Cardiac muscle cell (in vitro differentiated cells and primary cell): ENCODE results near the gene XIRP2. TPM values are rescaled to one million over a fixed set of nuclear protein-coding genes. Genes with fewer than 3 reads are reported as not detected.
"Not testable (repeated sequence)": the region's sequence is repeated elsewhere in the genome, so short reads cannot be mapped to it uniquely, and the experiment has no call there.

ENCODE experiments used
- DNase-seq, 2 donors: peaks; one replicate each; pipeline versions ENCODE4 v3.0.0 to v3.0.0-alpha.2; 2010 to 2017; ENCODE audit warnings: low read depth in 1 of 2, low spot score in 1 of 2
- H3K27ac ChIP-seq: fragments of 200-600 bp; sonication (generic); 2 replicates; pipeline ENCODE4 v1.5.1; 2016
- H3K27me3 ChIP-seq: fragments of 200-600 bp; sonication (generic); 2 replicates; pipeline ENCODE4 v1.6.0; 2016; ENCODE audit warnings: control low read depth
- H3K36me3 ChIP-seq: fragments of 200-600 bp; sonication (generic); 2 replicates; pipeline ENCODE4 v1.5.1; 2016; ENCODE audit warnings: control low read depth
- H3K4me1 ChIP-seq: fragments of 200-600 bp; sonication (generic); 2 replicates; pipeline ENCODE4 v1.8.1; 2017; ENCODE audit warnings: low read depth, mild to moderate bottlenecking, mixed run types
- H3K4me3 ChIP-seq: fragments of 200-600 bp; sonication (generic); 2 replicates; pipeline ENCODE4 v1.5.1; 2016; ENCODE audit warnings: mild to moderate bottlenecking
- H3K9me3 ChIP-seq: fragments of 200-600 bp; sonication (generic); 2 replicates; pipeline ENCODE4 v1.5.1; 2017; ENCODE audit warnings: low read depth, mild to moderate bottlenecking, control low read depth
- polyA plus RNA-seq: library from polyadenylated mRNA; unstranded; fragments of >200 nt; fragmentation: Nextera tagmentation; extraction: Ambion mirVana; gene quantifications from 2 replicates; pipeline ENCODE4 v1.2.1, GENCODE V29; 2016
- total RNA-seq: library from RNA; depleted of rRNA; stranded (reverse); fragments of >200 nt; gene quantifications from 2 replicates; pipeline ENCODE4 v1.2.3, GENCODE V29; 2016
- TF ChIP-seq, protein P1 (sequence below): IDR thresholded peaks from 2 replicates; pipeline ENCODE4 v1.5.1; 2012; ENCODE audit warnings: low read depth, mild to moderate bottlenecking, low read length

The XIRP2 gene
- total and polyA plus RNA-seq, 2 experiments from 2014 or later = 0.51 to 0.59 TPM

DNA sequence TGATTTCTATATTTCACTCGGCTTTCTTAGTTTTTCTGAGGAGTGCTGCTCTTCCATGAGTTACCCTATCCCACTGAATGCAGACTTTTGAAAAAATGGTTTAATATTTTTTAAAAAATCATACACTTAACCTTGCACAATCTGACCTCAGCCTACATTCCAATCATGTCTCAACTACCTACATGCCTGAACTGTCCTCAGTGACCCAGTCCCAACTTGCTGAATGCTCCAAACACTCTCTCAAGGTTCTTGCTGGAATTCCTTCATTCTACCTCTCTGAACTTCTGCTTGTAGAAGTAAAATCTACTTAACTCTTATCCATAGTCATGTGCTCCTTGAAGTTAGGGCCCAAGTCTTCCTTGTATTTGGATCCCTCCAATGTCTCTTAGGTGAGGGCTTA is 181.6 kb downstream of the XIRP2 start:
- Histone ChIP-seq H3K27me3 (no peaks in the 10 kb centered on the region), H3K4me1 (no peaks in the 10 kb centered on the region), H3K9me3 (no peaks in the 10 kb centered on the region), H3K4me3 (no peak overlapping the region), H3K27ac (no peak overlapping the region), H3K36me3 (no peaks in the 10 kb centered on the region)
- no peak for DNase-seq
- TF ChIP-seq, protein P1, sequence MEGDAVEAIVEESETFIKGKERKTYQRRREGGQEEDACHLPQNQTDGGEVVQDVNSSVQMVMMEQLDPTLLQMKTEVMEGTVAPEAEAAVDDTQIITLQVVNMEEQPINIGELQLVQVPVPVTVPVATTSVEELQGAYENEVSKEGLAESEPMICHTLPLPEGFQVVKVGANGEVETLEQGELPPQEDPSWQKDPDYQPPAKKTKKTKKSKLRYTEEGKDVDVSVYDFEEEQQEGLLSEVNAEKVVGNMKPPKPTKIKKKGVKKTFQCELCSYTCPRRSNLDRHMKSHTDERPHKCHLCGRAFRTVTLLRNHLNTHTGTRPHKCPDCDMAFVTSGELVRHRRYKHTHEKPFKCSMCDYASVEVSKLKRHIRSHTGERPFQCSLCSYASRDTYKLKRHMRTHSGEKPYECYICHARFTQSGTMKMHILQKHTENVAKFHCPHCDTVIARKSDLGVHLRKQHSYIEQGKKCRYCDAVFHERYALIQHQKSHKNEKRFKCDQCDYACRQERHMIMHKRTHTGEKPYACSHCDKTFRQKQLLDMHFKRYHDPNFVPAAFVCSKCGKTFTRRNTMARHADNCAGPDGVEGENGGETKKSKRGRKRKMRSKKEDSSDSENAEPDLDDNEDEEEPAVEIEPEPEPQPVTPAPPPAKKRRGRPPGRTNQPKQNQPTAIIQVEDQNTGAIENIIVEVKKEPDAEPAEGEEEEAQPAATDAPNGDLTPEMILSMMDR = no peak

GRCh38 chr2:167075708-167076107 is 187.4 kb downstream of the XIRP2 start:
- not testable (repeated sequence) for H3K27me3 ChIP-seq, H3K27ac ChIP-seq, H3K4me1 ChIP-seq, DNase-seq, H3K36me3 ChIP-seq, H3K9me3 ChIP-seq, H3K4me3 ChIP-seq

DNA sequence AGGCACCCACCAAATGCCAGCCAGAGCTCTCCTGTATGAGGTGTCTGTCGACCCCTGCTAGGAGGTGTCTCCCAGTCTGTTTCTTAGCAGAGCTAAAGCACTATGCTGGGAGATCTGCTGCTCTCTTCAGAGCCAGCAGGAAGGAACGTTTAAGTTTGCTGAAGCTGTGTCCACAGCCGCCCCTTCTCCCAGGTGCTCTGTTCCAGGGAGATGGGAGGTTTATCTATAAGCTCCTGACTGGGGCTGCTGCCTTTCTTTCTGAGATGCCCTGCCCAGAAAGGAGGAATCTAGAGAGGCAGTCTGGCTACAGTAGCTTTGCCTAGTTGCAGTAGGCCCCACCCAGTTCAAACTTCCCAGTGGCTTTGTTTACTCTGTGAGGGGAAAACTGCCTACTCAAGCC is 210.7 kb downstream of the XIRP2 start:
- not testable (repeated sequence) for H3K36me3 ChIP-seq, H3K4me3 ChIP-seq, H3K27me3 ChIP-seq, H3K9me3 ChIP-seq, H3K27ac ChIP-seq, H3K4me1 ChIP-seq, DNase-seq

- Histone ChIP-seq H3K27ac (no peak overlapping the region), H3K9me3 (no peaks in the 10 kb centered on the region), H3K4me1 (no peaks in the 10 kb centered on the region), H3K27me3 (no peaks in the 10 kb centered on the region), H3K4me3 (no peak overlapping the region), H3K36me3 (no peaks in the 10 kb centered on the region)
- TF ChIP-seq, protein P1 = no peak
- DNase-seq = no peak
Measured at GRCh38 chr2:167100506-167100905, 212.2 kb downstream of the XIRP2 start.

GRCh38 chr2:167103028-167103756 is 214.9 kb downstream of the XIRP2 start:
- peak in 1 of 2 donors; percentile 2 for DNase-seq
- Histone ChIP-seq H3K4me3 (no peak overlapping the region), H3K4me1 (no peaks in the 10 kb centered on the region), H3K27me3 (no peaks in the 10 kb centered on the region), H3K27ac (no peak overlapping the region), H3K36me3 (no peaks in the 10 kb centered on the region), H3K9me3 (no peaks in the 10 kb centered on the region)
- TF ChIP-seq, protein P1 = no peak

DNA sequence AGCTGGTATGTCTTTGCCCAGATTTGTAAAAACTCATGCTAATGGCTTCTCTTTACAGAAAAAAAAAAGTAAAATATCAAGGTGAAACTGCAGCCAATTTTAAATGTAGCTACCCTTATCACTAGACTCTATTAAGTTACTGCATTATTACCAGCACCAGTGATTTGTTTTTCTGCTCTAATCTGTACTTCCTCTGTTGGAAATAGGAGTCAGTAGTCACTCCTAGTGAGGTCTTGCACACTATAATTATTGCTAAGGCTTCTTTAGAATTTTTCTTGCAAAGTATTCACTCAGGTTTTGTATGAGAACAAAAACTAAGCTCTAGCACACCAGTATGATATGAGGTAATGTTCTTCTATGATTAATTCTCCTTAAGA is 215.5 kb downstream of the XIRP2 start:
- TF ChIP-seq, protein P1 = no peak
- no peak overlapping the region for H3K4me3 ChIP-seq
- no peaks in the 10 kb centered on the region for H3K27me3 ChIP-seq
- no peak overlapping the region for H3K27ac ChIP-seq
- H3K9me3 ChIP-seq = no peaks in the 10 kb centered on the region
- no peaks in the 10 kb centered on the region for H3K36me3 ChIP-seq
- DNase-seq = no peak
- H3K4me1 ChIP-seq = no peaks in the 10 kb centered on the region
